Thoracic aorta (tissue), 2 donors: Measurements from ENCODE around the gene PUS10. TPM values are rescaled to one million over a fixed set of nuclear protein-coding genes. Genes with fewer than 3 reads are reported as not detected.
A peak's percentile ranks its signal among the peaks of the same experiment; 100 is the strongest.
"Not testable (repeated sequence)": the region's sequence is repeated elsewhere in the genome, so short reads cannot be mapped to it uniquely, and the experiment has no call there.

ENCODE experiments used
- ATAC-seq: fragments of 150-250 bp; one replicate; pipeline ENCODE4 v1.8.0; 2017; ENCODE audit warnings: low read depth; ENCODE audit not compliant: insufficient number of reproducible peaks, low FRiP score
- DNase-seq: peaks from one replicate; pipeline ENCODE4 v3.0.0-alpha.2; 2020; ENCODE audit warnings: low spot score
- H3K27ac ChIP-seq, 2 donors: fragments of 200-600 bp; sonication (generic); 1 replicate in 1 of 2; 2 replicates in 1 of 2; pipeline ENCODE4 v1.5.1; 2016; ENCODE audit warnings: mild to moderate bottlenecking in 2 of 2, moderate library complexity in 2 of 2
- H3K27me3 ChIP-seq: fragments of 200-600 bp; sonication (generic); replicated peaks from 2 replicates; pipeline ENCODE4 v1.6.0; 2016; ENCODE audit warnings: mild to moderate bottlenecking; ENCODE audit not compliant: insufficient read depth
- H3K36me3 ChIP-seq: fragments of 200-600 bp; sonication (generic); one replicate; pipeline ENCODE4 v1.5.1; 2016
- H3K4me1 ChIP-seq, 2 donors: fragments of 200-600 bp; sonication (generic); 1 replicate in 1 of 2; 2 replicates in 1 of 2; pipeline versions ENCODE4 v1.5.1 to v1.6.0; 2016; ENCODE audit warnings: low read depth in 2 of 2, mild to moderate bottlenecking in 1 of 2; ENCODE audit not compliant: control insufficient read depth in 1 of 2
- H3K4me3 ChIP-seq: fragments of 200-600 bp; sonication (generic); 2 replicates; pipeline ENCODE4 v1.5.1; 2016; ENCODE audit warnings: mild to moderate bottlenecking
- H3K9me3 ChIP-seq: fragments of 200-600 bp; sonication (generic); 2 replicates; pipeline ENCODE4 v1.5.1; 2016
- CTCF ChIP-seq: fragments of 200-600 bp; sonication (generic); IDR thresholded peaks from one replicate; pipeline ENCODE4 v1.5.1; 2019; ENCODE audit warnings: antibody characterized with exemption
- total RNA-seq, 2 donors: library from RNA; depleted of rRNA; stranded (reverse); fragments of >200 nt; gene quantifications; one replicate each; pipeline versions ENCODE4 v1.1.0 to v1.2.3, GENCODE V29; 2016

Gene PUS10
- total RNA-seq, 2 donors from 2014 or later = 2.6 to 3.0 TPM

- DNase-seq = peak; percentile 14
- no peaks in the 10 kb centered on the region for H3K27me3 ChIP-seq
- H3K27ac ChIP-seq = peak overlapping the region; percentile 79 to 84
- peak overlapping the region; percentile 86 for H3K4me3 ChIP-seq
- ATAC-seq = peak; percentile 75
- H3K9me3 ChIP-seq = no peaks in the 10 kb centered on the region
- peaks cover 9% of the 10 kb centered on the region for H3K36me3 ChIP-seq
- TF ChIP-seq CTCF = no peak
- peaks cover 23 to 33% of the 10 kb centered on the region in 2 donors for H3K4me1 ChIP-seq
These were observed 976 bp downstream of the PUS10 start for GRCh38 chr2:61017003-61017555.

DNA sequence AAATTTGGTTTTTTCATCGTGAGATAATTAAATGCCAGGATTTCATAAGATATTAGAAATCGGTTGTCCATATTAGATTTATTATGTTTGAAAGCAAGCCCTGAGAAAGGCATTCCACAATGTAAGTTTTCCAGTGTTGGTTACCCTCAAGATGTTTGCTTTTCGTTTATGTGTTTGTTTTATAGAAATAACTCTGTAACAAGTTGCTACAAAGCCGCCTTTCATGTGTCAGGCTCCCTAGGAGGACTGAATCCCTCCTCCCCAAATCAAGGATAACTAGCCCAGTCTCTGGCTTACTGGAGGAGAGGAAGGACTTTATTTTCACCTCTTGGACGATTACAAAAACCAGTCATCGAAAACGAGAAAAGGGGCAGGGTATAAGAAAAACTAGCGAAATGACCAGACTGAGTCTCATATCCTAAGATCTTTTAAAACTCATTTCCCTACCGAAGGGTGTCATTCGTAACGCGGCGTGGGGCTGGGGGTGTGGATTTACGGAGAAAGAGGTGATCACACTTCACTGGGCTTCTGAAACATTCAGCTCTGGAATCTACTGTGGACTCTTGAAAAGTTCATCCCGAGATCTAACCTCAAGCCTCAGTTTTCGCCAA is 1.6 kb downstream of the PUS10 start:
- TF ChIP-seq CTCF = no peak
- H3K9me3 ChIP-seq = no peaks in the 10 kb centered on the region
- peak overlapping the region; percentile 86 for H3K4me3 ChIP-seq
- DNase-seq = no peak
- H3K4me1 ChIP-seq = peaks cover 23 to 35% of the 10 kb centered on the region in 2 donors
- no peak for ATAC-seq
- H3K27me3 ChIP-seq = no peaks in the 10 kb centered on the region
- peak overlapping the region; percentile 79 to 84 for H3K27ac ChIP-seq
- peaks cover 3% of the 10 kb centered on the region for H3K36me3 ChIP-seq

- Histone ChIP-seq H3K9me3 (no peaks in the 10 kb centered on the region), H3K4me1 (peaks cover 23 to 32% of the 10 kb centered on the region in 2 donors), H3K27me3 (no peaks in the 10 kb centered on the region), H3K36me3 (no peaks in the 10 kb centered on the region), H3K4me3 (peak overlapping the region; percentile 86), H3K27ac (no peak overlapping the region)
- DNase-seq = no peak
- TF ChIP-seq CTCF = no peak
- ATAC-seq = no peak
These were observed 2.1 kb downstream of the PUS10 start for GRCh38 chr2:61015976-61016375.

GRCh38 chr2:61014763-61015162 is 3.3 kb downstream of the PUS10 start:
- ATAC-seq (no peak), DNase-seq (no peak)
- TF ChIP-seq CTCF = no peak
- Histone ChIP-seq H3K4me3 (no peak overlapping the region), H3K4me1 (peaks cover 22 to 24% of the 10 kb centered on the region in 2 donors), H3K36me3 (no peaks in the 10 kb centered on the region), H3K9me3 (no peaks in the 10 kb centered on the region), H3K27ac (no peak overlapping the region), H3K27me3 (no peaks in the 10 kb centered on the region)

DNA sequence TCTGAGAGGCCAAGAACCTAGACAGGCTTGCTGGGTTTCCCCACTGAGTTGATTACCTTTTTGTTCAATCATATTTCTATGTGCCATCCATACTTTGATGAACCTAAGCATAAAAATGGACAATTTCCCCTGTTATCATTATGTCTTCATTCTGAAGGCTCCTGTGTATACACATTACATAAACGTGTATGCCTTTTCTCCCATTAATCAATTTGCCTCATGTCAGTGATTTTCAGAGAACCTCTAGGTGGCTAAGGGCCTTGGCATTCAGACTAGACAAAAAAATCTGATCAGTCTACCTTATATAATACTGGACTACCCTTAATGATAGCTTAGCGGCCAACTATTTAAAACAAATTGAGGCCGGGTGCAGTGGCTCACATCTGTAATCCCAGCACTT is 4.7 kb downstream of the PUS10 start:
- Histone ChIP-seq H3K9me3 (no peaks in the 10 kb centered on the region), H3K4me3 (no peak overlapping the region), H3K36me3 (no peaks in the 10 kb centered on the region), H3K4me1 (peaks cover 10 to 15% of the 10 kb centered on the region in 2 donors), H3K27ac (no peak overlapping the region), H3K27me3 (no peaks in the 10 kb centered on the region)
- no peak for TF ChIP-seq CTCF
- DNase-seq = no peak
- ATAC-seq = no peak

GRCh38 chr2:61012303-61012702 is 5.8 kb downstream of the PUS10 start:
- Histone ChIP-seq H3K27ac (peak overlapping the region in 1 of 2 donors; percentile 50), H3K4me1 (peaks cover 9 to 14% of the 10 kb centered on the region in 2 donors)
- not testable (repeated sequence) for ATAC-seq, H3K4me3 ChIP-seq, H3K27me3 ChIP-seq, DNase-seq, H3K9me3 ChIP-seq, H3K36me3 ChIP-seq
